HG03045 (cell line): ENCODE measurements around the gene NEIL1.
"Not testable (repeated sequence)": the region's sequence is repeated elsewhere in the genome, so short reads cannot be mapped to it uniquely, and the experiment has no call there.

ENCODE experiments used
- ATAC-seq: cut with Tn5 transposase; IDR thresholded peaks from one replicate; pipeline ENCODE4 v1.9.1; 2021; ENCODE audit warnings: mild to moderate bottlenecking, moderate library complexity; ENCODE audit not compliant: unreplicated experiment

NEIL1 gene

DNA sequence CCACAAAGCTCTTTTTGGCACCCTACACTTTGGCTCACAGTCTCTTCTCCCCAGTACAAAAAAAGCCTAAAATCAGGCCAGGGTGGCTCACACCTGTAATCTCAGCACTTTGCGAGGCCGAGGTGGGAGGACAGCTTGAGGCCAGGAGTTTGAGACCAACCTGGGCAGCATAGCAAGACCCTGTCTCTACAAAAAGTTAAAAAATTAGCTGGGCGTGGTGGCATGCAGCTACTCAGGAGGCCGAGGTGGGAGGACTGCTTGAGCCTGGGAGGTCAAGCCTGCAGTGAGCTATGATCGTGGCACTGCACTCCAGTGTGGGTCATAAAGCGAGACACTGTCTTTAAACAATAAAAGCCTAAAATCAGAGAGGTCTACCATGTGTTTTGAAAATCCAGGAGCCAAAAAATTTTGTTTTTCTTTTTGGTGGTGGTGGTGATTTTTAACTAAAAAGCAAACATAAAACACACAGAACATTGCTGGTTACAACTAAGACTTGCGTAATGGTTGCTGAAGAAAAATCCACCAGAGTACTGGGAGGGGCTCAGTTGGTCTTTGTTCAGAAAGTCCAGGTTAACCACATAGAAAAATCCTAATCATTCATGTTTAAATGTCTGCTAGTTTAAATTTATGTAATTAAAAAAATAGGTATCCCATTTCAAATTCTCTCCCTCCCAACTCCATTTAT is 23.2 kb downstream of the NEIL1 start:
- ATAC-seq = no peak

DNA sequence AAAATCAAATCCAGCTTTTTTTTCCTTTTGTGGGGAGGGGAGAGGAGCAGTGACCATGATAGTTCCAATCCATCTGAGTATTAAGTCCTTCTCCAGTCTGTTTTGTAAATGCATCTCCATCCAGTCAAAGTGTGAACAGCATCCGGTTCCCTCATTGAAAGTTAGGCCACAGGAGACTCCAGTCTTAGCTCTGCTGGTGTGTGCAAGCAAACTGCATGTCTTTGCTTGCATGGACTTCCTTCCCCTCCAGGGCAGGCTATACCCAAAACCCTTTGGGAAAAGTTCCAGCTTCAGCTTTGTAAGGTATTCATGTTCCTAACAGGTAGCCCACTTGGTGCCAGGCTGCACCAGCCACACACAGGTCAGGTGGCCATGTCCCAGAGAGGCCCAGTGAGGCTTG is 24.6 kb downstream of the NEIL1 start:
- ATAC-seq = no peak

DNA sequence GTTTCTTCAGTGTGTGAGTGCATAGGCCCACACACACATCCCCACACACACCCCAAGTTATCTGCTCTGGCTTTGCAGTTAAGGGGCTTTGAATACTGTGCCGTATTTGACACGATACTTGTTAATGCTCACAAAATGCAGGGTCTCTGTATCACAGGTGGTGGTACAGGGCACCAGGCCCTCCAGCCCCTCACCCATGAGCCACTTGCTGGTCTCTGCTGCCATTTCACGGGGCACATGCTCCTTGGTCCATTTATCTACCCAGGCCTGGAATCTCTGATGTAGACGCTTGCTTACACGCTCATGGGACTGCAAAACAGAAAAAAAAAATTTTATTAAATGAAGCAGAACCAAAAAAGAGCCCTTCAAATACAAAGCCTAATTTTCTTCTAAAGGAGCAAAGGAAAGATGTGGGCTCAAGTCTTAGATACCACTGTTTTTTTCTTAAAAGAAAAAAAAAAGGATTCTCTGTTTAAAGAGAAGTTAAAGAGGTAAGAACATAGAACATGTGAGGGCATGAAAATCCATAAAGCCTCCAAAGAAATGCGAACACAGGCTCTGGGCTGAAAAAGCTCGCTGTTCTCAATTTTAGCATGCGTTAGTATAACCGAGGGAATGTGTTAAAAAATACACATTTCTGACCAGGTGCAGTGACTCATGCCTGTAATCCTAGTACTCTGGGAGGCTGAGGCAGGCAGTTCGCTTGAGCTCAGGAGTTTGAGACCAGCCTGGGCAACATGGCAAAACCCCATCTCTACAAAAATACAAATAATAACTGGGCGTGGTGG is 25.3 kb downstream of the NEIL1 start:
- no peak for ATAC-seq

DNA sequence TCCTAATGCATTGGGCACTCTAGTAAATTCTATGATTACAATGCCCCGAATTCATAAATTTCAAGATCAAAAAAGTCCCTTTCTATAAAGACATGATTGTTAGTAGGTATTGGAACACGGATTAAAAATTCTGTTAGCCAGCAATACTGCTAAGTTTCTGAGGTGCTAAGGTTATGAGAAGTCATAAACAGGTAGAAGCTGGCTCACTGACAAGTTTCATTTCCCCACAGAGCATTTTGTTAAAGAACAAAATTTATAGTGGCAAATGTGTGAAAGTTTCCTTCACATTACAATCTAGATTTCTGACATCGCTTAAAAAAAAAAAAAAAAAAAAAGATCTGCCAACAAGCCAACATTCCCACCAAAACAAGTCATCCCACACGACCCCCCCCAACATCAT is 33.9 kb downstream of the NEIL1 start:
- no peak for ATAC-seq

DNA sequence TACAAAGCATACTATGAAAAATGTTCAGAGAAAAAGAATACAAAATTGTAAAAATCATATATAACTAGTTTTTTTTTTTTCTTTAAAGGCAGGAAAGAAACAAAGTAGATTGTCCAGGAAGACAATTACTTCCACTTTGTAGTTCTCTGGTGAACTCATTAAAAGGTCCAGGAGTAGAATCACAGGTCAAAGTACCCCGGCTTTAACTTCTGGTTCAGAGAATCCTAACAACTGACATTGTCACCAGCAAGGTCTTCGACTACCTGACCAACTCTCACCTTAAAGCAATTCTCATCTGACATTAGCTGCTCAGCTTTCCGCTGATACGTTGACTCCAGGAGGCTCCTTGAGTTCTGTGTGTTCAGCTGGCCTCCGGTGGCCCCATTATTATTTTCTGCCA is 37.1 kb downstream of the NEIL1 start:
- ATAC-seq = not testable (repeated sequence)

DNA sequence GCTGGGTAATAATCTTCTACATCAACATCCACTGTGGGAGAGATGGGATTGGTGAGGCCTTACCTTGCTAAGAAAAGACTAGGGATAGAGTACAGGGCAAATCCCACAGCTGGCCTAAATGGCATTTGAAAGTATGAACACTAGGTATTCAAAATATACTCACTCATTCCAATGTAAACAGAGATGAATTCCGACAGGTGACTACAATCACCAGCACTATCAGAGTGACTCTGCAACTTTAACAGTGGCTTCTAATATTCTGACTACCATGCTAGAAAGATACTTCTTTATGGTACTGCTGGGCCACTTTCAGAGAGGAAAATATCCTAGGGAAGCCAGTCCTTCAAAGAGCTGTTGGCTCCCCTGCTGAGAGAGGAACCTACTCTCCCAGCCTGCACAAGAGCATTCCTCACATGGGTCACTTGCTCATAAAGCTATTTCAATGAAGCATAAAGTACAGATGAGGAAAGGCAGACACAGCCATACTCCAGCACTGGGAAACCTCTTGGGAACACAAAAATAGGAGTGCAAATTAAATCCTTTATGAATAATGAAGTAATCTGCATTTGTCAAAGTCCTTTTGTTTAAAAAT is 43.0 kb downstream of the NEIL1 start:
- ATAC-seq = no peak

DNA sequence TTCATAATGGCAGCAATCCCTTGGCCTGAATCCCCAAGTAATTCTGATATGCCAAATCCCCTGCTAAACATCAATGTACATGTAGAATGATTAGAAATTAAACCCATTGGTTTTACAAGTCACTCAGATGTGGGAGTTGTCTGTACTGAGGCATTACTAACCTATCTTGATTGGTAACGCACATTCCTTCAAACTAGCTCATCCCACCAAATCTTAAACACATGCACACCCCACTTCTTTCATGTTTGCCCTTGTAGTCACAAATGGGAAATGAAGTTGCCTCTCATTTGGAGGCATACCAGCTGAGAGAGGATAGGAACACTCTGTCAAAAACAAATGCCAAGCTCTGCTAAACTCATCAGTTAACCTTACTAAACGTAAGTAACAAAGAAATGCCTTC is 50.7 kb downstream of the NEIL1 start:
- ATAC-seq = no peak

DNA sequence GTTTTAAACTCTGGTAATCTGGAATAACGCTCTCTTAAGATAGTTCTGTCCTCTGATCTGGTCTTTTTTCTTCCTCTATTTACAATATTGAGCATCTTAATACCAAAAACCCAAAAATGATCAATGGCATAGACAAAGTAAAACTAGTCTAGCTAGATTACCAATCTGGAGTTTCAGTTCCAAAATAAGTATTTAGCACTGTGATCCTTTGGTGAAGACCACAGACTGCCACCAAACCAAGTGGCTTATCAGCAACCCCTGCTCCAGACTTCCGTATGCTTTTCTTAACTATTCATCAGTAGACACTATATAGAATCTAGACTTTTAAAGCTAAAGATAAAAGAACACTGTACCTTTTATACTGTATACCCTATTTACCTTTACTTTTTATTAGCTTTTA is 57.1 kb downstream of the NEIL1 start:
- ATAC-seq = no peak
